Fibroblast of skin of left quadriceps (primary cell): ENCODE results near the gene TNFAIP8L2.

Source experiments
- DNase-seq, 2 experiments: peaks; one replicate each; pipeline ENCODE4 v3.0.0-alpha.2; 2013; ENCODE audit warnings: low read depth in 2 of 2

TNFAIP8L2 gene

GRCh38 chr1:151156515-151156819 lies at the start of gene TNFAIP8L2:
TSS of gene TNFAIP8L2 (plus strand) at chr1:151156649. CDS start at chr1:151158698, 2,049 bp downstream.
- no peak for DNase-seq

GRCh38 chr1:151106894-151107293 lies 49.6 kb upstream of the TNFAIP8L2 start:
- DNase-seq = peak; percentile 5 to 12

GRCh38 chr1:151108331-151108730 lies 48.1 kb upstream of the TNFAIP8L2 start:
- DNase-seq = no peak

GRCh38 chr1:151113877-151114276 lies 42.6 kb upstream of the TNFAIP8L2 start:
- no peak for DNase-seq

GRCh38 chr1:151124763-151125403 lies 31.6 kb upstream of the TNFAIP8L2 start:
- no peak for DNase-seq

- no peak for DNase-seq
These were observed 27.6 kb upstream of the TNFAIP8L2 start for GRCh38 chr1:151128800-151129199.

- peak; percentile 77 to 81 for DNase-seq
These were observed 25.4 kb upstream of the TNFAIP8L2 start for GRCh38 chr1:151130987-151131586.

- DNase-seq = no peak
These were observed 24.6 kb upstream of the TNFAIP8L2 start for GRCh38 chr1:151131701-151132334.

- DNase-seq = no peak
These were observed 24.0 kb upstream of the TNFAIP8L2 start for GRCh38 chr1:151132335-151133017.

- no peak for DNase-seq
These were observed 23.2 kb upstream of the TNFAIP8L2 start for GRCh38 chr1:151133018-151133806.

- DNase-seq = no peak
These were observed 22.1 kb upstream of the TNFAIP8L2 start for GRCh38 chr1:151134396-151134795.

- no peak for DNase-seq
These were observed 21.5 kb upstream of the TNFAIP8L2 start for GRCh38 chr1:151134991-151135390.

GRCh38 chr1:151135433-151136385 lies 20.7 kb upstream of the TNFAIP8L2 start:
- DNase-seq = no peak

- DNase-seq = no peak
These were observed 18.7 kb upstream of the TNFAIP8L2 start for GRCh38 chr1:151137789-151138188.

- DNase-seq = no peak
These were observed 13.9 kb upstream of the TNFAIP8L2 start for GRCh38 chr1:151142411-151143056.

GRCh38 chr1:151143057-151143435 lies 13.4 kb upstream of the TNFAIP8L2 start:
- DNase-seq = no peak

- DNase-seq = no peak
These were observed 12.5 kb upstream of the TNFAIP8L2 start for GRCh38 chr1:151143986-151144385.

GRCh38 chr1:151144474-151145303 lies 11.8 kb upstream of the TNFAIP8L2 start:
- DNase-seq = no peak

- DNase-seq = no peak
These were observed 11.0 kb upstream of the TNFAIP8L2 start for GRCh38 chr1:151145304-151146071.
